Thyroid gland (tissue), 4 donors: Measurements from ENCODE around the gene SPTBN4.

Source experiments
- CTCF ChIP-seq, 6 experiments: fragments of 200-600 bp in 3 of 6; fragments of 450-650 bp in 3 of 6; sonication (generic) in 3 of 6; IDR thresholded peaks; one replicate each; pipeline ENCODE4 v1.5.1; 2016 to 2019; ENCODE audit warnings: antibody characterized with exemption in 6 of 6, mild to moderate bottlenecking in 2 of 6, inconsistent platforms in 1 of 6, moderate library complexity in 1 of 6
- POLR2A ChIP-seq, 2 donors: fragments of 450-650 bp; IDR thresholded peaks; one replicate each; pipeline ENCODE4 v1.6.1; 2017; ENCODE audit warnings: antibody characterized with exemption in 2 of 2, mild to moderate bottlenecking in 2 of 2, moderate library complexity in 1 of 2

- TF ChIP-seq CTCF (IDR thresholded peaks at IDR 0.05) (no peak), POLR2A (IDR thresholded peaks at IDR 0.05) (no peak)
Measured at GRCh38 chr19:40489882-40490230, 23.1 kb downstream of the SPTBN4 start.
